Mesothelial cell of epicardium (in vitro differentiated cells): Measurements from ENCODE around the gene MLLT6. TPM values are rescaled to one million over a fixed set of nuclear protein-coding genes. Genes with fewer than 3 reads are reported as not detected.
A peak's percentile ranks its signal among the peaks of the same experiment; 100 is the strongest.

ENCODE experiments used
- DNase-seq, 2 experiments: peaks; one replicate each; pipeline ENCODE4 v3.0.0; 2021; ENCODE audit warnings: low spot score in 2 of 2; ENCODE audit not compliant: unreplicated experiment in 2 of 2
- H3K27ac Mint-ChIP-seq: 2 replicates; pipeline ENCODE4 v1.8.0; 2021; ENCODE audit warnings: mixed read lengths
- H3K27me3 Mint-ChIP-seq: 2 replicates; pipeline ENCODE4 v1.8.0; 2021; ENCODE audit warnings: low read depth, mixed read lengths
- H3K36me3 Mint-ChIP-seq: 2 replicates; pipeline ENCODE4 v1.8.0; 2021; ENCODE audit warnings: mixed read lengths
- H3K4me1 Mint-ChIP-seq: 2 replicates; pipeline ENCODE4 v1.8.0; 2021; ENCODE audit warnings: mixed read lengths
- H3K4me3 Mint-ChIP-seq: 2 replicates; pipeline ENCODE4 v1.8.0; 2021; ENCODE audit warnings: mild to moderate bottlenecking, moderate library complexity, mixed read lengths
- H3K9me3 Mint-ChIP-seq: 2 replicates; pipeline ENCODE4 v1.8.0; 2021; ENCODE audit warnings: mixed read lengths
- total RNA-seq: library from RNA; stranded (reverse); gene quantifications from 3 replicates; pipeline ENCODE4 v1.2.1, GENCODE V29; 2021
- TF ChIP-seq, protein P1 (sequence below): fragments of 200-600 bp; sonication (generic); IDR thresholded peaks from one replicate; pipeline ENCODE4 v1.5.0; 2021; ENCODE audit warnings: antibody characterized with exemption; ENCODE audit not compliant: unreplicated experiment

The MLLT6 gene
- total RNA-seq, 1 donor from 2014 or later = 184 TPM

DNA sequence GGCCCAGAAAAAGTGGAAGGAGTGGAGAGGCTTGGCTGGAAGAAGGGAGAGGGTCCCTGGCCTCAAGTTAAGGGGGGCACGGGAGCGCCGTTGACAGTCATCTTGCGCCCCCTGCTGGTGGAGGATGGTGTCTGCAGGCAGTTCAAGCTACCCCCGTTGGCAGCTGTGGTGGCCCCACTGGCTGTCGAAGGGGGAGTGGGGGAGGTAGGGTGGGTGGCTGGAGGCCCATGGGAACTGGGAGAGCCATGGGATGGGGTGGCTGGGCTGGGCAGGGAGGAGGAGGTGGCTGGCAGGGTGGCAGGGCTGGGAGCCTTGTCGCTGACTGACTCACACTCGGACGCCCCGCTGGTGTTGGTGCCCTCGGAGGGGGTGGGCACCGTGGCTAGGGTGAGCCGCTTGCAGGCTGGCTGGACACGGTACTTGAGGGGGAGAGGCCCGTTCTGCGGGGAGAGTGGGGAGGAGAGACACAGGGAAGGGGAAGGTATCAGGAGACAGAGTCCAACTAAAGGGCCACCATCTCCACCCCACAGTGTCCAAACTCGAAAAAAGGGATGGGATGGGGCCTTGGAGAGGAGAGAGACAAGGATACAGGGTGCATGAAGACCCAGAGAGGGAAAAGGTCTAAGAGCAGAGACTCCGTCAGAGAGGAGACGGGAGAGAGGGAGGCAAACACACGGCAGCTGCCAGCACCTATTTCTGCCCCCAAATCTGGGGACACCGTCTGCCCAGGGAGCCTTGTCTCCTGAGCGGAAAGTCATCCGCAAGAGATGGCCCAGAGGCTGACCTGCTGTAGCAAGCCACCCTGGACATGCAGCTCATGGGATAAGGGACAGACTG, 30.3 kb downstream of the MLLT6 start:
- no peak overlapping the region for H3K4me3 Mint-ChIP-seq
- TF ChIP-seq, protein P1, sequence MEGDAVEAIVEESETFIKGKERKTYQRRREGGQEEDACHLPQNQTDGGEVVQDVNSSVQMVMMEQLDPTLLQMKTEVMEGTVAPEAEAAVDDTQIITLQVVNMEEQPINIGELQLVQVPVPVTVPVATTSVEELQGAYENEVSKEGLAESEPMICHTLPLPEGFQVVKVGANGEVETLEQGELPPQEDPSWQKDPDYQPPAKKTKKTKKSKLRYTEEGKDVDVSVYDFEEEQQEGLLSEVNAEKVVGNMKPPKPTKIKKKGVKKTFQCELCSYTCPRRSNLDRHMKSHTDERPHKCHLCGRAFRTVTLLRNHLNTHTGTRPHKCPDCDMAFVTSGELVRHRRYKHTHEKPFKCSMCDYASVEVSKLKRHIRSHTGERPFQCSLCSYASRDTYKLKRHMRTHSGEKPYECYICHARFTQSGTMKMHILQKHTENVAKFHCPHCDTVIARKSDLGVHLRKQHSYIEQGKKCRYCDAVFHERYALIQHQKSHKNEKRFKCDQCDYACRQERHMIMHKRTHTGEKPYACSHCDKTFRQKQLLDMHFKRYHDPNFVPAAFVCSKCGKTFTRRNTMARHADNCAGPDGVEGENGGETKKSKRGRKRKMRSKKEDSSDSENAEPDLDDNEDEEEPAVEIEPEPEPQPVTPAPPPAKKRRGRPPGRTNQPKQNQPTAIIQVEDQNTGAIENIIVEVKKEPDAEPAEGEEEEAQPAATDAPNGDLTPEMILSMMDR = peak; percentile 91
- H3K36me3 Mint-ChIP-seq = peaks cover 9% of the 10 kb centered on the region

GRCh38 chr17:38738007-38738662, 33.1 kb downstream of the MLLT6 start:
- H3K27me3 Mint-ChIP-seq = no peaks in the 10 kb centered on the region
- H3K9me3 Mint-ChIP-seq = no peaks in the 10 kb centered on the region
- TF ChIP-seq, protein P1 = no peak
- H3K36me3 Mint-ChIP-seq = peaks cover 7% of the 10 kb centered on the region
- no peak overlapping the region for H3K4me3 Mint-ChIP-seq
- peaks cover 25% of the 10 kb centered on the region for H3K4me1 Mint-ChIP-seq
- DNase-seq = no peak
- no peak overlapping the region for H3K27ac Mint-ChIP-seq

More for the DNA sequence above, 30.3 kb downstream of the MLLT6 start:
- Mint-ChIP-seq H3K27ac (peak overlapping the region; percentile 39), H3K27me3 (no peaks in the 10 kb centered on the region), H3K4me1 (peaks cover 9% of the 10 kb centered on the region), H3K9me3 (no peaks in the 10 kb centered on the region)
- DNase-seq = peak; percentile 78 to 83

- no peak overlapping the region for H3K27ac Mint-ChIP-seq
- DNase-seq = no peak
- peaks cover 30% of the 10 kb centered on the region for H3K4me1 Mint-ChIP-seq
- no peak overlapping the region for H3K4me3 Mint-ChIP-seq
- peaks cover 7% of the 10 kb centered on the region for H3K36me3 Mint-ChIP-seq
- H3K27me3 Mint-ChIP-seq = no peaks in the 10 kb centered on the region
- TF ChIP-seq, protein P1 = no peak
- no peaks in the 10 kb centered on the region for H3K9me3 Mint-ChIP-seq
These were observed 33.6 kb downstream of the MLLT6 start for GRCh38 chr17:38738686-38739085.

DNA sequence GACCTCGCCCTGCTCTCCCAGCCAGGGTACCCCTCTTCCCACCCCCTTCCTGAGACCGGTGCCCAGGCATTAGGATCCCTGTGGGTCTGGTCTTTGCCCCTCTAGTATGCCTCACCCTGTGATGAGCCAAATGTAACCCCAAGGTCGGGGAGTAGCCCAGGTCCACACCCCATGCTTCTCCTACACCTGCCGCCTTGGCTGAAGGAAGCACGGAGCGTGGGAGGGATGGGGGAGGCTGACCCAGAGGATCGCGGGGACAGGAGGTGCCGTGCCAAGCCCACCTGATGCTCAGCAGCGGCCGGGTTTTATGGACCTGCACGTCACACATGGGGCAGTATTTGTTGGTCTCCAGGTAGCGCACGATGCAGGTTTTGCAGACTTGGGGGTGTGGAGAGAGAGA, 34.2 kb downstream of the MLLT6 start:
- Mint-ChIP-seq H3K27me3 (no peaks in the 10 kb centered on the region), H3K9me3 (no peaks in the 10 kb centered on the region), H3K27ac (no peak overlapping the region), H3K4me3 (no peak overlapping the region), H3K4me1 (peaks cover 36% of the 10 kb centered on the region), H3K36me3 (peaks cover 7% of the 10 kb centered on the region)
- TF ChIP-seq, protein P1 = no peak
- DNase-seq = no peak

DNA sequence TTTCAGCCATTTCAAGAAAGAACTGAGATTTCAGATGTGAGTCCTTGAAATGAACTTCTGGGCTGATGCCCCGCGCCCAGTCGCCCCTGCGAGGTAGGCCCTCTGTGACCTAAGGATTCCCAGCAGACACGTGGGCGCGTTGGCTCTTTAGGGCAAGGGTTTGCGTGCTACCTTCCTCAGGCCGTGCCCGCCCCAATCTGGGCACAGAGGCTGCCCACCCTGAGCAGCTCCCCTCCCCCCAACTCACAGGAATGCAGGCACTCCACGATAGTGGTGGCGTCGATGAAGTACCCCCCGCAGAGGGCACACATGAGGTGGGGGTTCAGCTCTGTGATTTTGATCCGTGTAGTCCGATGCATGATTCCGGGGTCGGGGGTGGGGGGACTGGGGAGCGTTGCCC, 35.0 kb downstream of the MLLT6 start:
- Mint-ChIP-seq H3K27ac (no peak overlapping the region), H3K4me3 (no peak overlapping the region), H3K4me1 (peaks cover 36% of the 10 kb centered on the region), H3K27me3 (no peaks in the 10 kb centered on the region), H3K36me3 (peaks cover 7% of the 10 kb centered on the region), H3K9me3 (no peaks in the 10 kb centered on the region)
- TF ChIP-seq, protein P1 = no peak
- no peak for DNase-seq
